ENCODE results near the gene EPS8L3. TPM values are rescaled to one million over a fixed set of nuclear protein-coding genes. Genes with fewer than 3 reads are reported as not detected.

EPS8L3 gene
- total RNA-seq, 1 donor from 2014 or later: not detected

Other genes starting within 250 kb of the EPS8L3 start
- gene GPR61, start 224.1 kb downstream of the EPS8L3 start, total RNA-seq: not detected
- gene GNAI3, start 215.3 kb downstream of the EPS8L3 start, total RNA-seq: 2.3 TPM
- not detected for gene GNAT2, start 144.3 kb downstream of the EPS8L3 start, total RNA-seq
- gene AMPD2, start 144.1 kb downstream of the EPS8L3 start, total RNA-seq: 11.9 TPM
- gene GSTM4, start 107.8 kb downstream of the EPS8L3 start, total RNA-seq: 35.1 TPM
- gene GSTM2, start 95.9 kb downstream of the EPS8L3 start, total RNA-seq: 77.4 TPM
- gene GSTM1, start 76.1 kb downstream of the EPS8L3 start, total RNA-seq: not detected
- 2.8 TPM for gene GSTM5, start 51.7 kb downstream of the EPS8L3 start, total RNA-seq
- 121 TPM for gene GSTM3, start 22.9 kb downstream of the EPS8L3 start, total RNA-seq
- 19.0 TPM for gene CSF1, start 146.9 kb upstream of the EPS8L3 start, total RNA-seq
- gene AHCYL1, start 220.8 kb upstream of the EPS8L3 start, total RNA-seq: 38.4 TPM